Embryonic facial prominence (tissue), 1 donor: ENCODE results near the gene SND1.

ENCODE experiments used
- DNase-seq: peaks from one replicate; pipeline ENCODE4 v3.0.0-alpha.2; 2016; ENCODE audit errors: extremely low spot score

Gene SND1

DNA sequence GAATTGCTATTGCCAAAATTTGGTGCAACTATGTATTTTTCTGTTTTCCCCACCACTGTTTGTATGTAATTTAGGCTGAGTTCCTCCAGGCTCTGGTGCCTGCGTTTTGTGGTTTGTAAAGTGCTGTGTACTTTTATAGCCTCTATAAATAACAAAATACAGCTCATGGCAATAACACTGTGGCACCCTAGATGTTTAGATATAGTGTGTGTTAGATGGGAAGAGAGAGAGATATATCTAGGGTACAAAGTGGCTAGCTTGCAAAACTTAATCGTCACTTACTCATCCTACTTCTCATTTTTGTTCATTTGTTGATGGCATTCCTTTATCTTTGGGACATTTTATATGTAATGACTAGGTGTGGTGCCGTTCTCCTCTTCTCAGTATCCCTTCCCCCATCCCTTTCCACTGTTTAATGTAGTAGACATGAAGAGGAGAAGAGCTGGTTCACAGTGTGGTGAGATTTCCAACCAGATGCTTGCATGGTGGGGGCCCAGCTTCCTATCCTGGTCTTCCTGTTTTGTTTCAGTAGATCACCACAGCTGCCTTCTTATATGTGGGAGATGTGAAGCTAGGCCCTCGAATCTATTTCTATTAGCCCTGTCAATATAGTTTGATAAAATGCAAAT is 115.0 kb downstream of the SND1 start:
- no peak for DNase-seq

DNA sequence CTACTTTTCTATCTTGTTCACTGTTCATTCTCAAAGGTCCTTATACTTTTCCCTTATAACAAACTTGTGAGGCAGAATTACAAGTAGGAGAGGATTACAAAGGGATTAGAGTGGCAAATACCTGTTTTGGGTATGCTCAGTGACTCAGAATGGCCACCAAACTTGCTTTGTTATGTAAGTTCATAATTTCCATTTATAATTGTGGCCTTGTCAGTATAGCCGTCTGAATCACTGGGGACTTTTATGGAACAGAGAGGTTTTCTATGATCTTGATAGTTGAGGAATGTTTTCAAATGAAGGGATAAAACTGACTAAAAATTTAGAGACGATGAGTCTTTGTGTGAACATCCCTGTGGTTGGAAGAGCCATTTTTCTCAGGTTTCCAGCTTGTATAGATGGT is 116.2 kb downstream of the SND1 start:
- no peak for DNase-seq

GRCh38 chr7:127769137-127769536 is 117.1 kb downstream of the SND1 start:
- DNase-seq, result no peak

GRCh38 chr7:127769696-127770400 is 117.9 kb downstream of the SND1 start:
- DNase-seq, result no peak

GRCh38 chr7:127770885-127771284 is 118.9 kb downstream of the SND1 start:
- no peak for DNase-seq

DNA sequence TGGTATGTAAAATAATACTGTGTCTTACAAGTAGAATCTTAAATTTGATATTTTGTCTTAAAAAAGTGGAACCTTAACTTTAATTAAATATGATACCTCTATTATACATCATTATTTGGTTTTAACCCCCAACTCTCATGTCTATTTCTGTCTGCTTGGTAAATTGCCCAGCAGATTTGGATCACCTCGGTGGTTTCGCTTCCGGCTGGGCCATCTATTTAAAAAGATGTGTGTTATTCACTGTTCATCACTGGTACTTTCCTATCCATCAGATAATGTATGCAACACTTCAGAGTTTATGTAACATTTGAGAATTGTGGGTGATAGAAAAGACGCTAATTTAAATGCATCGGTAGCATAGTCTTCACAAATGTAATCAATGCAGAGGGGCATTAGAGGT is 119.7 kb downstream of the SND1 start:
- no peak for DNase-seq

DNA sequence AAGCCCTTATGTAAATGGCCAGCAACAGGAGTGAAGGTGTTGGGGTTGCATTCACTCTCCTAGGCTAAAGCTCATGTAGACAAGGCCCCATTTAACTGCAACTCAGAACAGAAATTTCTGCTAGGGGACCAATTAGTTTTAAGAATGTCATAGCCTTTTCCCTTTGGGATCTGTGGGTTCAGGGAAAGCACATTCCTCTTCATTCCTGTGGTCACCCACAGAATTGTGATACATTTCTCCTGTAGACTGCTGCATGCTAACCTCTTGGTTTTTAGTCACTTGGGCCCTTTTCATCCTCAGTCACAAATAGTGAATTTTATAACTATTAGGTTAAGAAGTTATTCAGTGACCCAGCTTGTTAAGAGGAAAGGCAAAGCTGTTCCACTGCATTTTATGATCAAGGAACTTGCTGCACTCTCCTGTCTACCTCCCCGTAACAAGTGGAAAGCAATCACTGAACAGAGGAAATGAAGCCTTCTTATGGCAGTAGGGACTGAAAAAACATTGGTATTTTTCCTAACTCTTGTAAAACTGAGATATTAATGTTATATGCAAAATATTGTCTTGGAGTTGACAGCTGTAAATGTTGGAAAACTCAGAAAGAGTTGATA is 124.9 kb downstream of the SND1 start:
- peak; percentile 20 for DNase-seq

GRCh38 chr7:127780489-127780888 is 128.5 kb downstream of the SND1 start:
- no peak for DNase-seq

GRCh38 chr7:127781081-127781480 is 129.1 kb downstream of the SND1 start:
- DNase-seq, result no peak

DNA sequence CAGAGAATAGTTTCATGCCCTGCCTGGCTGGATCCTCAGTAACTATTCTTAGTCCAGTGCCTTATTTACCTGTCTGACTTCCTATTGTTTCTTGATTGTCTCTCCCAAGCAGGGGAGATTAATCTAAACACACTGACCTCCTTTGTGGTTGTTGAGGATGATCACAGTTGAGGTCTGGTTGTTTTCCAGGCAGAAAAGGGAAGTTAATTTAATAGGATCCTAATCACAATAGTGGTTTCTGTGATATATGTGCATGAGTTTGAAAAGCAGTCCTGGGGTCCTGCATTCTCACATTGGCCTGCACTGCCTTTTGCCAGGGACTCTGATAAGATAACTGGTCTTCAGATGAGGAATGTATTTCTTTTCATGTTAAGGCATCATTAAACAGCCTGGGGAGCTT is 130.1 kb downstream of the SND1 start:
- no peak for DNase-seq

GRCh38 chr7:127782654-127783559 is 130.9 kb downstream of the SND1 start:
- no peak for DNase-seq

GRCh38 chr7:127786184-127786583 is 134.2 kb downstream of the SND1 start:
- no peak for DNase-seq

DNA sequence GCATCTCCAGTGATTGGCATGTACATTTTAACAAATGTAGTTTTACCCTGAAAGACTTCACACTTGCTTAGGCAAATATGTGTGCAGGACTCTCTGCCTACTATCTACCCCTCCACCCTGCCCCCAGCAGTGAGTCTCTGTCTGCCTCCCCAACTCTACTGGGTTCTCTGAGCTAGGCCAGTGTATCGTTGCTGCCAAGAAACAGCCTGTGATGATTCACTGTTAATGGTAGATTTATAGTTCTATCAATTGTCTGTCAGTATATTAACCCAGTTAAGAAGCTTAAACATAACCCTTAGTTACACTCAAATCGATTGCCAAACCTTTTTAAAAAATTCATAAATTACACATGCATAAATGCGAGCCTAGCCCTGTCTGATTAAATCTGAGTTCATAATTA is 137.0 kb downstream of the SND1 start:
- no peak for DNase-seq

GRCh38 chr7:127791446-127792189 is 139.6 kb downstream of the SND1 start:
- no peak for DNase-seq

DNA sequence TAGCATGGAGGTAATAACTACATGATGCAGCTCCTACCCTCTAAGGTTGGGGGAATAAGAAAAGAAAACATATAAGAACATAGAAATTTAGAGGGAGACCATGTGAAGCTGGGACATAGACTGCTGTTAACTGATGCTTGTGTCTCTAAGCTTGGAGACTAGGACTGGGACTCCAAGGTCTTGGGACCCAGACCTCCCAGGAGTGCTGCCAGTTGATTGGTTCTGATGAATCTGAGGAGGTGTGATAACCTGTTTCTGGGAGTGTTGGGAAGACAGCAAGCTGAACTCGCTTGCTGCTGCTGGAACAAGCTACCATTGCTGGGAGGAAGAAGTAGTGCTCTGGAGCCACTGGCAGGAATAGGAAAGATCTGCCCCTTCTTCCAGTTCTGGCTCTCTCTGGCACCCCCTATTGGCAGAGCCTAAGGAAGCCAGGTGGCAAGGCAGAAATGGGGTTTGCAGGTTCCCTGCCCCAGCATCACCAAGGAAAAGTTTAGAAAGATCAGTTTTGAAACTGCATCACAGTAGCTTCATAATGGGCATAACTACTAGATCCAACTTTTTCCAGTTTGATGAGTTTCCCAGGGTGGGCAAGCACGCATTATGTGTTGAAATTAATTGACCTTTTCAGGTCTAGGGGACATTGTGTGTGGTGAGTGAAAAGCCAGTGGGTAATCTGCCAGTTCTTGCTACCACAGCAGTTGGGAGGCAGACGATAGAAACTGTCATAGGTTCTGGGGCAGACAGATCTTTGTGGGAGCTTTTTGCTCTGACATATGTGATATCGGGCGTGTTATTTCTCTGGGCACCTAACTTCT is 140.7 kb downstream of the SND1 start:
- no peak for DNase-seq

- DNase-seq, result no peak
Measured at GRCh38 chr7:127793582-127793981, 141.6 kb downstream of the SND1 start.

DNA sequence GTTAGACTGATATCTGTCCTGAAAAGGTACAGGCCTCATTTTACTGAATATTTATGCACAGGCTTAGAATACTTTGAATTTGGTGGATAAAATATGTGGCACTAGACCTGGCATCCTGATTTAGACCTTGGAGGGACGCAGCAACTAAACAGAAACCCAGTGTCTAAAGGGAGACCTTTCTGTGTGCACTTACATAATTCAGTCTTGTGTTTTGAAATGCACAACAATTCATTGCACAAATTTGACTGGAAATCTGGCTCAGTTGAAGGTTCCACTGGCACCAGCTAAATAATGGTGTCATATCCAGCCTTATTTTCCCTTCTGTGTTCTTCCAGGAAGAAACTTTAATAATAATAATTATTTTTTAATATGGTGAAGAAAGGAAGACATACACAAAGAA is 142.1 kb downstream of the SND1 start:
- DNase-seq, result no peak

DNA sequence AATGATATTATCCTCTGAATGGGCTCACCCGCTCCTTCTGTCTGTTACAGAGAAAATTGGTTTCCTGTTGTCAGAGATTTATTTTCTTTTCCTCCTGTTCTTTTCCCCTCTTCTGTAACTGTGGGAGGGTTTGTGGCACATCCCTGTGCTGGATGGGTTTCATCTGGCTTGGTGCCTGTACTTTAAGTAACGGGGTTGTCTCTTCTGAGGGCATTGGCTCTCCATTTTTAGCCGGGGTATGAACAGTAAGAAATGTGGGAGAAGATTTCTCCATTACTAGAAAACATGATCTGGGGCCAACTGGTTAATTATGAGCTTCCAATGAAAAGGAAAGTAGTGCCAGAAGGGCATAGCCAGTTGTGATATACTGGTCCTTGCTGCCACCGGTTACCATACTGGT is 142.6 kb downstream of the SND1 start:
- no peak for DNase-seq

DNA sequence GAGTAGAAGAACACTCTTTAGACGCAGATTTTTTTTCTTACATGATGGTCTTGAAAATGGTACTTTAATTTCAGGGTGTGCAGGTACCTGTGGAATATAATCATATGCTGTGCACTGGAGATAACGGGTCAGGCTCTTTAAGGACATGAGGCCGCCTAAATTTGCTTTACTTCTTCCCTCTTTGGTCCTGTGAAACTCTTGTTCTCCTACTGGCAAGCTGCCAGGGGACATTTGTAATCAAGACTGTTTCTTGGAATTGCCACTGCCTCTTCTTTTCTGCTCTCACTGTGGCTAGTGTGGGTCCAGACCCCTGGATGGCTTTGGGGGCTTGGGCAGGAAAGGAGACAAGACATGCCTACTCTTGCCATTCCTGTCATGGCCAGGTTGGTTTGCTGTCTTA is 146.0 kb downstream of the SND1 start:
- no peak for DNase-seq

- no peak for DNase-seq
Measured at GRCh38 chr7:127798769-127799372, 146.9 kb downstream of the SND1 start.
